M059J (cell line): ENCODE data around the gene KLRC3. TPM values are rescaled to one million over a fixed set of nuclear protein-coding genes. Genes with fewer than 3 reads are reported as not detected.
"Not testable (repeated sequence)": the region's sequence is repeated elsewhere in the genome, so short reads cannot be mapped to it uniquely, and the experiment has no call there.

Source experiments
- DNase-seq: peaks from one replicate; pipeline ENCODE4 v3.0.0-alpha.2; 2012; ENCODE audit warnings: low read depth
- total RNA-seq: library from RNA; depleted of rRNA; stranded (reverse); fragments of >200 nt; shearing (Covaris generic); gene quantifications from 2 replicates; pipeline ENCODE4 v1.2.3, GENCODE V29; 2014

The KLRC3 gene
- total RNA-seq, 1 experiment from 2014 or later: not detected

GRCh38 chr12:10400829-10401228 is 19.6 kb downstream of the KLRC3 start:
- no peak for DNase-seq

DNA sequence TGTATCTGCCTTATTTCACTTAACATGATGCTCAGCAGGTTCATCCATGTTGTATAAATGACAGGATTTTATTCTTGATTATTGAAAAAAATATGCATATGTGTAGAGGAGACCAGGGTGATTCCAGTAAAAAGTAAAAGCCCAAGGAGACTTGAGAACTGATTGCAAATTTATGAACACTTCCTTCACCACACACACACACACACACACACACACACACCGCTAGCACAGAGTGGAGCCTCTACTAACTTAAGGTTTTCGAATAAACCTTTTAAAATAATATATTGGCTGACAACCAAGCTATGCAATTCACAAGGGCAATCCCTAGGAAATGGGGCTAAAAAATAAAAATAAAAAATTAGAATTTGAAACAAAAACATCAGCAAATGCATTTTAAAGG is 22.2 kb downstream of the KLRC3 start:
- DNase-seq: no peak

- no peak for DNase-seq
Observed at GRCh38 chr12:10397296-10397695, 23.1 kb downstream of the KLRC3 start.

GRCh38 chr12:10396176-10396575 is 24.2 kb downstream of the KLRC3 start:
- DNase-seq: not testable (repeated sequence)

- DNase-seq: peak; percentile 95
Observed at GRCh38 chr12:10395390-10395998, 24.9 kb downstream of the KLRC3 start.

GRCh38 chr12:10394531-10395152 is 25.8 kb downstream of the KLRC3 start:
- DNase-seq: peak; percentile 59

GRCh38 chr12:10393291-10393690 is 27.1 kb downstream of the KLRC3 start:
- no peak for DNase-seq

DNA sequence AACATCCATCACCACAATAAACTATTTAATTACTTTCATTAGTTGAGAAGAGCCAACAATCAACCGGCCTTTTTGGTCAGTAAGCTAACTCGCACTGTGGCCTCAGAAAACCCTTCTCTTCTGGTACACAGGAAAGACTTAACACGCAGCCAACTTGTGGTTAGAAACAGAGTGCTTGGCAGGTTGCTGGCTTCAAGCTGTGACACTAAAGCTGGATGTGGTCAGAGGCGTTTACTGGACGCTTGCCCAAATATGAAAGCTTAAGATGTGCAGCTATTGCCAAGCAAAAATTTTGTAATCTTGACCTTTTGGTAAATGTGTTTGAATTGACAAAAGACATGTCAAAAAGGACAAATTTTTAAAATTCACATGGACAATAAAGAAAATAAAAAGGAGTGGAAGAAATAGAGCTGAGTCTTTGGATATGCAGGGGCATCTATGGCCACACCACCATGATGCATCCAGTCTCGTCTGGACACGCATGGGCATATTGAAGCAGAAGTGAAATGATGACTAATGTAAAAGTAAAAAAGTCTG is 27.9 kb downstream of the KLRC3 start:
- peak; percentile 93 for DNase-seq

DNA sequence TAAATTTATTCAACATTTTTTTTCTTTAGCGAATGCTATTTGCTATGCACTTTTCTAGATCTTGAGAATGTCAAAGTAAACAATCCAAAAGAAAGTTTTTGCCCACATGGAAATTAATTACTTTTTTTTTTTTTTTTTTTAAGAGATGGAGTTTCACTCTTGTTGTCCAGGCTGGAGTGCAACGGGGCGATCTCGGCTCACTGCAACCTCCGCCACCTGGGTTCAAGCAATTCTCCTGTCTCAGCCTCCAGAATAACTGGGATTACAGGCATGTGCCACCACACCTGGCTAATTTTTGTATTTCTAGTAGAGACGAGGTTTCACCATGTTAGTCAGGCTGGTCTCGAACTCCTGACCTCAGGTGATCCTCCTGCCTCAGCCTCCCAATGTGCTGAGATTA is 29.4 kb downstream of the KLRC3 start:
- not testable (repeated sequence) for DNase-seq

DNA sequence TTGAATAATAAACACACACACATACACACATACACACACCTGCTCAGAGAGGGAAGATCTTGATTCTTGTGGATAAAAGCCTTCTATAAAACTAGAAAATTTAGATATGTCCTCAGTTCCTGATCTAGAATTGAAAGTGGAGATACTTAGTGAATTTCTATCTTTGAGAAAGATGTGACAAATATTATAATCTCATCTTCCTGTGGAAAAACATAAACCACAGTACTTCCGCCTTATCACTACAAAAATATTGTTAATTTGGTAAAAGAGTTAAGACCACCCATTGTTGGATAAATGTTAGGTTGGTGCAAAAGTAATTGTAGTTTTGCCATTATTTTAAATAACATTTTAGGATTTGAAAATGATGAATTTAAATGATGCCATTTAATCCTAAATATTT is 30.5 kb downstream of the KLRC3 start, which contains the start of gene KLRK1:
KLRK1 (minus strand) TSS at position 138 of the 400 bp plus-strand sequence. CDS start 1,231 bp downstream, outside the sequence.
- DNase-seq: no peak

GRCh38 chr12:10388624-10389413 is 31.6 kb downstream of the KLRC3 start:
- no peak for DNase-seq

GRCh38 chr12:10387498-10387897 is 32.9 kb downstream of the KLRC3 start:
- DNase-seq: not testable (repeated sequence)

GRCh38 chr12:10386857-10387256 is 33.5 kb downstream of the KLRC3 start:
- no peak for DNase-seq

GRCh38 chr12:10385166-10385613 is 35.2 kb downstream of the KLRC3 start:
- DNase-seq: peak; percentile 81

- DNase-seq: no peak
Observed at GRCh38 chr12:10384191-10384590, 36.2 kb downstream of the KLRC3 start.

GRCh38 chr12:10381928-10382628 is 38.3 kb downstream of the KLRC3 start:
- DNase-seq: peak; percentile 23

DNA sequence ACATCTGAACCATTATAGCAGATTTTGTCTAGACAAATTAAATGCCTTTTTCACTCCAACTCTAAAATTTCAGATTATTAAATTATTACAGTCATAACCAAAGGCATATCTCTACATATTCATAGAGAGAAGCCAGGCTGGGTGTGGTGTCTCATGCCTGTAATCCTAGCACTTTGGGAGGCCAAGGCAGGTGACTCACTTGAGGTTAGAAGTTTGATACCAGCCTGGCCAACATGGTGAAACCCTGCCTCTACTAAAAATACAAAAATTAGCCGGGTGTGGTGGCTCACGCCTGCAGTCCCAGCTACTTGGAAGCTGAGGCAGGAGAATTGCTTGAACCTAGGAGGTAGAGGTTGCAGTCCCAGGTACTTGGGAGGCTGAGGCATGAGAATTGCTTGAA is 41.7 kb downstream of the KLRC3 start:
- DNase-seq: peak; percentile 35

GRCh38 chr12:10374624-10375018 is 45.8 kb downstream of the KLRC3 start:
- no peak for DNase-seq

- no peak for DNase-seq
Observed at GRCh38 chr12:10372559-10372958, 47.8 kb downstream of the KLRC3 start.

DNA sequence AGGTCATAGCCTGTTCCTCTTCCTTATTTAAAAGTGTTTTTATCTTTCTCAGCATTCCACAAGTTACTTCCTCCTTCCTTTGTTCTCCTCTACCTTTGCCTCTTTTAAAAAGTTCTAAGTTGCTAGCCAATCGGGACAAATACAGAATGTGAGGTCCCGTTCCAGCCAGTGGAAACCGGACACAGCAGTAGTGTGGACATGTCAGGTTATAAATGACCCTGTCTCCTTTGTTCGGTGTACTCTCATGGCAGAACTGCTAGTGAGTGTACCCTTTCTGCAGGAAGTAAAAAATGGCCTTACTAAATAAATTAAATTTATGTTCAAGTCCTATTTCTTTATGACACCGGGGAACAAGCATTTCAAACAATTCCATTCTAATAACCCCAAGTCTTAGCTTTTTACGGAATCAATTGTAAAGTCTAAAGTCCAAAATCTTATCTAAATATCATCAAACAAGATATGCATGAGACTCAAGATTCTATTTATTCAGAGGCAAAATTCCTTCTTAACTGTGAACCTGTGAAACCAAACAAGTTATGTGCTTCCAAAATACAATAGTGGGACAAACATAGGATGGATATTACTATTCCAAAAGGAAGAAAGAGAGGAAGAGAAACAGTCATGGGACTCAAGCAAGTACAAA is 48.4 kb downstream of the KLRC3 start:
- DNase-seq: not testable (repeated sequence)
